ENCODE measurements around the gene FKRP.

- TF ChIP-seq CTCF (IDR thresholded peaks at IDR 0.05; ENCODE audit: low read depth, low read length, poor library complexity, severe bottlenecking) (no peak), EZH2phosphoT487 (IDR thresholded peaks at IDR 0.05; ENCODE audit: borderline replicate concordance, low read length) (no peak)
These were observed 6.5 kb upstream of the FKRP start for GRCh38 chr19:46739290-46739771.
